NCI-H1694 (cell line): ENCODE data around the gene ZBTB5.

Experiments
- DNase-seq: peaks from one replicate; lab custom pipeline; 2025; lab: John Stamatoyannopoulos, UW

The ZBTB5 gene

GRCh38 chr9:37424204-37424685, 41.0 kb downstream of the ZBTB5 start:
- DNase-seq: no peak

DNA sequence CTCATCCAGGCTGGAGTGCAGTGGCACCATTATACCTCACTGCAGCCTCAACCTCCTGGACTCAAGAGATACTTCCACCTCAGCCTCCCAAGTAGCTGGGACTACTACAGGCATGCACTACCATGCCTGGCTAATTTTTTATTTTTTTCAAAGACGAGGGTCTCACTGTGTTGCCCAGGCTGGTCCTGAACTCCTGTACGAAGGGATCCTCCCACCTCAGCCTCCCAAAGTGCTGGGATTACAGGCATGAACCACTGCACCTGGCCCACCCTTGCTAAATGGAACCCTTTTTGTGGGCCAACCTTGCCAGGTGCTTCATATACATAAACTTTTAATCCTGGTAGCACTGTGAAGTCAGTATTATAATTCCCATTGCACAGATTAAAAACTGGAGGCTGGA, 41.7 kb downstream of the ZBTB5 start:
- DNase-seq: no peak

DNA sequence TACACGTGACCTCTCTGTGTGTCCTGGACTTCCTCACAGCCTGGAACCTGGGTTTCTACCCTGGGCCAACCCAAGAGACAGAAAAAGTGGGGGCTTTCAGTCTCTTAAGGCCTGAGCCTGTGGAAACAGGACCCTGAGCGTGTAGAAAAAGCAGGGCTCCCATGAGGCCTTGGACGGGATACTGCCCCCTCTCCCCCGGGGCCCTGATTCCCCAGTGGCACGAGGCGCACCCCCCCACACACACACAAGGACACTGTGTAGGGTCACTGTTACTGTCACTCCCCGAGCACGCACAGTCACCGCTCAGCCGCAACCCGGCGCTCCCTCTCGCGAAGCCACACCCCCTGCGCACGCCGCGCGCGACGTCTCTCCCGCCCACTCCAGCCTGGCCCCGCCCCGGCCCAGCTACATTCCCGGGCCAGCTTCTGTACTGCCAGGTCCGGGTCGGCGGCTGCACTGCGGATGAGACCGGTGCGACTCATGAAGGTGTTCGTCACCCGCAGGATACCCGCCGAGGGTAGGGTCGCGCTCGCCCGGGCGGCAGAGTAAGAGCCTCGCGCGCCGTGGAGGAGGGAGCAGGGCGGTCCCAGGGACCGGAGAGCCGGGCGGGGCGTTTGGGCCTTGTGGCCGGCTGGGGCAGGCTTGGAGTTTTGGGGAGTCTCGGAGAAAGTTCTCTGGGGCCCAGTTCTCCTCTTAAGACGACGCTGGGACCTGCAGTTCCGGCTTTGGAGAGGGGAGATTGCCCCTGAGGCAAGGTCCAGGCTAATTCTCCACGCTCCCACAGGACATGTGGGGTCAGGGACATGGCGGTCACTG, 42.8 kb downstream of the ZBTB5 start, which contains the start of gene GRHPR:
Gene GRHPR (plus strand): TSS at position 408 of the 816 bp plus-strand sequence. CDS start 55 bp downstream, at position 463.
- DNase-seq: peak; percentile 58

- DNase-seq: no peak
These were observed 43.3 kb downstream of the ZBTB5 start for GRCh38 chr9:37421914-37422288.

GRCh38 chr9:37420271-37421215, 44.7 kb downstream of the ZBTB5 start:
- DNase-seq: no peak

- no peak for DNase-seq
These were observed 46.0 kb downstream of the ZBTB5 start for GRCh38 chr9:37419204-37419603.

GRCh38 chr9:37417857-37418618, 47.2 kb downstream of the ZBTB5 start:
- DNase-seq: no peak

DNA sequence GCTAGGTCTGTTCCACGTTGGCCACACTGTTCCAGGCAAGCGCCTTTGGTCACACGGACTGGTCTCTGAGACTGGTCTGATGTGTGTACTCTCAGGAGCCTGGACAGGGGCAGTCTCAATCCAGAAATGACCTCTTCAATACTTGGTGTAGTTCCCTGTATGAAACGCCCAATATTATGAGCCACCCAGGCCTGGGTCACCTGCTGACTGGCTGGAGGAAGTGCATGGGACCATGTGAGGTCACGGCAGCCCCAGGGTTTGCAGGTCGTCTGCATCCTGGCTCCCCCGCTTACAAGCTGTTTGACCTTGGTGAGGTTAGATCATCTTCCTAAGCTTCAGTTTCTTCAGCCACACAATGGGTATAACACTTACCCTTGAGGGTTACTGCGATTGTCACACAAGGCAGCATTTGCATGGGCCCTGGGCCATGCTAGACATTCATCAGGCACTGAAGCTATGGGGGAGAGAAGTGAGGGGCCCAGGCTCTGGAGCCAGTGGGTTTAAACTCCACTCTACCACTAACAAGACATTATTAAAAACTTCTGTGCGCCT, 47.9 kb downstream of the ZBTB5 start:
- DNase-seq: no peak

DNA sequence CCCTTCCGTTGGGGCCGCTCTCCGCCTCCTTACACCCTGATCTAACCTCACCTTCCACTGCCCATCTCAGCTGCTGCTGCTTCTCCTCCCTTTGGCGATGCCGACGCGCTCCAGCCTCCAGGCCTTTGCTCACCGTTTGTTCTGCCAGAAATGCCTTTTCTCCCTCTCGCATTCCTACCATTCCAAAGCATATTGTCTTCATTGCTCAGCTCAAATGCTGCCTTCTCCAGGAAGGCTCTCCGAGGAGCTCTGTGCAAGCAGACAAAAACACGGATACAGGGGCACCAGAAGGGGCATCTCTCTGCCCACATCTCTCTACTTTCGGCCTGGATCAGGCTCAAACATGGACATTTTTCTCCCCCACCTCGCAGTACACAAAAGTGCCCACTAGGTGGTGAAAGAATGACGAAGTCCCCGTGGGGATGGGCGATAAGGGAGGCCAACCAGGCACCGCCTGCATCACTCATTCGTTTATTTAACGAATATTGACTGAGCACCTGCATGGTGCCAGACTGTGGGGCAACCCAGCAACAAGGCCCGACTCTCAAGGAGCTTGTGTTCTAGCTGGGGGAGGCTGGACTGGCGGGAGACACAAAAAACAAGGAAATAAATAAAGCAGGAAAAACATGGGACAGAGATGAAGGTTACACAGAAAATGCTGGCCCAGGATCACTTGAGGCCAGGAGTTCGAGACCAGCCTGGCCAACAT, 50.1 kb downstream of the ZBTB5 start:
- DNase-seq: peak; percentile 82

- DNase-seq: no peak
These were observed 50.7 kb downstream of the ZBTB5 start for GRCh38 chr9:37414503-37414943.

DNA sequence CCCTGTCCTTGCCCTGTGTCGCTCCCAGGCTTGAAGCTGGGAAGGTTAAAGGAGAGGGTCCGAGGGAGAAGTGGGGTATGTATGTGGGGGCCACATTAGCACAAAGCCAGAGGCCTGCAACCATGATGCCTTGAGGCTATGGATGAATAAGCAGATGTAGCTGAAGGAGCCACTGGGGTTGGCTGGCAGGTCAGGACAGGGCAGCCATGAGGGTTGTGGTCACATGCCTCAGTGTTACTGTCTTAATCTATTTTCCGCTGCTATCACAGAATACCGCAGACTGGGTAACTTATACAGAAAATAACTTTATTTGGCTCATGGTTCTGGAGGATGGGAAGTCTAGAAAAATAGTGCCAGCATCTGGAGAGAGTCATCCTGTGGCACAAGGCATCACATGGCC, 51.9 kb downstream of the ZBTB5 start:
- DNase-seq: no peak

DNA sequence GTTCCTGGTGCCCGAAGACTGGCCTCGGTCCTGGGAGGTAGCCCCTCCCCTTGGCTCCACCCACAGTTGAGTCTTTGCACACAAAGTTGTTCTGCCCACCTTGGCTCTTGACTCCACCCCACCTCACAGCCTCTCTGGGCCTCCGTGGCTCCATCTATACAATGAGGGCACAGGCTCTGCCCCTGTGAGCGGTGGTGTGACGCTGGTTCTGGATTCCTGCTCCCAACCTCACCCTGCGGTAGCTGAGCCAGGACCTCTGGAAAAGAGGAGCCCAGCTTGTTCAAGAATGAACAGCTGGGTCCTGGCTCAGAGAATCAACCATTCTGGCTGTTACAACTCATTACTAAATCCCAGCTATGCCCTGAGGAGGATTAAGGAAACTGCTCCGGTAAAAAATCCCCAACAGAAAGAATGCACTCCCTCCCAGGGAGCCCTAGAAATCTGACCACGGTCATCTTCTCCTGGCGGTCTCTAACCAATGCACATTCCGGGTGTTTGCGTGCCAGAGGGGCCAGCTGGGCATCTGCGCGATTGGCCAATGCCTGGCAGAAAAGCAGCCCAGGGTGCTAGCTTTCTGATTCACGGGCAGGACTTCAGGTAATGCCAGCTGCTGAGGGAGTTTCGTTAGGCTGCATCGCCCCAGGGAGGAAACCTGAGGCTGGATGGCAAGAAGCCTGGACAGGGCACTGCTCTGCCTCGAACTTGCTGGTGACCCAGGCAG, 52.7 kb downstream of the ZBTB5 start:
- DNase-seq: no peak

DNA sequence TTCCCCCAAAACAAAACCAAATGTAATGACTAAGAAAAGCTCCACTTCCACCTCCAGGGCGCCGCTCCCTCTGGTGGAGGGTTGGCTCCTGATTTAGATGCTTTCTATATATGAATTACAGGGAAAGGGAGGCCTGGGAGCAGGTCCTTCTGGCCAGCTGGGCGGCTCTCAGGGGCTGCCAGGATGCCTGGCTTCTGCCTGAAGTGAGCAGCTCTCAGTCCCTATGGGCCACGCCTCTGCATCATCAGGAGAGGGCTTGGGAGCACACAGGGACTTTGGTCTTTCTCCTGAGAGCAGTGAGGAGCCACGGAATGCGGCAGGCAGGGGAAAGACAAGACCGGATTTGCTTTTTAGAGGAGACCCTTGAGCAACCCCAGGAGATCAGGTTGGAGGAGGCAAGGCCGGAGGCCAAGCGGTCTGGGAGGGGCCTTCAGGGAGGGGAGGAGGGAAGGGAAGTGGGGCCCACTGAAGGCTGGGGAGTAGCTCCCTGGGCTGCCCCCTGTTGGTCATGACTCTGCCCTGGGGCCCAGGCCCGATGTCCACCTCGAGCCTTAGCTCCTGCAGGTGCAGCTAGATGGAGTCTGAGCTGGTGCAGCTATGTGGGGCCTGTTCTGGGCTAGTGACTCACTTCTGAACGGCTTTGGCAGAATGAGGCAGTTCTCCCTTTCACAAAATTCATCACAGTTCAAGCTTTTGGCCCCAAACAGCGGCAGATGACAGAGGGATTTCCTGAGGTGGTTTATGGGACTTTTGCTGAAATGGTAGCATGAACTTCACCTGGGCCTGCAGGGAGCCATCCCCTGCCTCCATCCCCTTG, 54.1 kb downstream of the ZBTB5 start:
- DNase-seq: no peak

DNA sequence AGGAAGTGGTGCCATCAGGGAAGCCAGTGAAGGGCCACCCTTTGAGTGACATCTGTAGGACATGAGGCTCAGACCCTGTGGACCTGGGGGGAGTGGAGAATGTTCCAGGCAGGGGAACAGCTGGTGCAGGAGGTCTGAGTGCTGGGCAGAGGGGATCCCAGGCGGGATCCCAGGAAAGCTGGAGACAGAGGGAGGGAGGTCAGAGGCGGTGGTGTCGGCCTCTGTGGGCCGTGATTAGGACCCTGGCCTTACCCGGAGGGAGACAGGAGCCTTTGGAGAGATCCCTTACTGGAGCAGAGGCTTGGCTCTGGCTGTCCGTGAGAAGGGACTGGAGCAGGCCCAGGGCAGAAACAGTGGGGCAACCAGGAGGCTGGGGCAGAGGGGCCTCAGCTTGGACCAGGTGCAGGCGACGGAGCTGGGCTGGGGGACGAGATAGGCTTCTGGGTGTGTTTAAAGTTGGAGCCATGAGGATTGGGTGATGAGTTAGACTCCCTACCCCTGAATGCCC, 54.8 kb downstream of the ZBTB5 start:
- no peak for DNase-seq

GRCh38 chr9:37408933-37409710, 56.1 kb downstream of the ZBTB5 start:
- no peak for DNase-seq

- no peak for DNase-seq
These were observed 57.8 kb downstream of the ZBTB5 start for GRCh38 chr9:37407468-37407867.

- no peak for DNase-seq
These were observed 58.4 kb downstream of the ZBTB5 start for GRCh38 chr9:37406603-37407401.
